ENCODE data around the gene ASPG.

ASPG gene

GRCh38 chr14:104119119-104119487 lies 33.6 kb downstream of the ASPG start:
- no peak overlapping the region for H3K27ac ChIP-seq (replicated peaks)
- H3K27me3 ChIP-seq (ENCODE audit: insufficient read depth, poor library complexity, severe bottlenecking) = peaks cover 27% of the 10 kb centered on the region
- no peak for DNase-seq (ENCODE audit: low read depth in 1 of 2, low spot score in 1 of 2)
- TF ChIP-seq CTCF (IDR thresholded peaks at IDR 0.05; ENCODE audit: insufficient read depth, low read length) (no peak), GABPA (IDR thresholded peaks at IDR 0.05; ENCODE audit: low read depth) (no peak), REST (IDR thresholded peaks at IDR 0.05; ENCODE audit: insufficient replicate concordance, low read depth) (no peak), POLR2AphosphoS5 (IDR thresholded peaks at IDR 0.05; ENCODE audit: low read depth) (no peak), SPI1 (IDR thresholded peaks at IDR 0.05; ENCODE audit: borderline replicate concordance, low read depth) (no peak)
- H3K4me3 ChIP-seq (replicated peaks; ENCODE audit: insufficient read depth, low read length) = no peak overlapping the region

GRCh38 chr14:104119488-104120251 lies 34.2 kb downstream of the ASPG start:
- Histone ChIP-seq H3K27me3 (ENCODE audit: insufficient read depth, poor library complexity, severe bottlenecking) (peaks cover 26% of the 10 kb centered on the region), H3K4me3 (replicated peaks; ENCODE audit: insufficient read depth, low read length) (no peak overlapping the region), H3K27ac (replicated peaks) (no peak overlapping the region)
- no peak for DNase-seq (ENCODE audit: low read depth in 1 of 2, low spot score in 1 of 2)
- TF ChIP-seq GABPA (IDR thresholded peaks at IDR 0.05; ENCODE audit: low read depth) = no peak
- no peak for TF ChIP-seq CTCF (IDR thresholded peaks at IDR 0.05; ENCODE audit: insufficient read depth, low read length)
- TF ChIP-seq POLR2AphosphoS5 (IDR thresholded peaks at IDR 0.05; ENCODE audit: low read depth) = no peak
- no peak for TF ChIP-seq REST (IDR thresholded peaks at IDR 0.05; ENCODE audit: insufficient replicate concordance, low read depth)
- TF ChIP-seq SPI1 (IDR thresholded peaks at IDR 0.05; ENCODE audit: borderline replicate concordance, low read depth) = no peak

- no peak for DNase-seq (ENCODE audit: low read depth in 1 of 2, low spot score in 1 of 2)
- Histone ChIP-seq H3K27ac (replicated peaks) (no peak overlapping the region), H3K4me3 (replicated peaks; ENCODE audit: insufficient read depth, low read length) (no peak overlapping the region), H3K27me3 (ENCODE audit: insufficient read depth, poor library complexity, severe bottlenecking) (peaks cover 25% of the 10 kb centered on the region)
- TF ChIP-seq REST (IDR thresholded peaks at IDR 0.05; ENCODE audit: insufficient replicate concordance, low read depth) (no peak), SPI1 (IDR thresholded peaks at IDR 0.05; ENCODE audit: borderline replicate concordance, low read depth) (no peak), CTCF (IDR thresholded peaks at IDR 0.05; ENCODE audit: insufficient read depth, low read length) (no peak), GABPA (IDR thresholded peaks at IDR 0.05; ENCODE audit: low read depth) (no peak), POLR2AphosphoS5 (IDR thresholded peaks at IDR 0.05; ENCODE audit: low read depth) (no peak)
These were observed 34.8 kb downstream of the ASPG start for GRCh38 chr14:104120281-104120741.
